HG03280 (cell line): Measurements from ENCODE around the gene ZNF10.
A peak's percentile ranks its signal among the peaks of the same experiment; 100 is the strongest.

Experiments
- ATAC-seq: cut with Tn5 transposase; IDR thresholded peaks from one replicate; pipeline ENCODE4 v1.9.1; 2021; ENCODE audit warnings: mild to moderate bottlenecking, moderate library complexity; ENCODE audit not compliant: unreplicated experiment

ZNF10 gene

GRCh38 chr12:133130038-133130807, at the start of gene ZNF10, which contains the start of gene ZNF891:
TSS of gene ZNF10 (plus strand) at chr12:133130627. CDS start at chr12:133144493, 13,866 bp downstream.
TSS of gene ZNF891 (minus strand) at chr12:133130274. CDS start at chr12:133121918, 8,356 bp downstream.
- ATAC-seq: peak; percentile 96

DNA sequence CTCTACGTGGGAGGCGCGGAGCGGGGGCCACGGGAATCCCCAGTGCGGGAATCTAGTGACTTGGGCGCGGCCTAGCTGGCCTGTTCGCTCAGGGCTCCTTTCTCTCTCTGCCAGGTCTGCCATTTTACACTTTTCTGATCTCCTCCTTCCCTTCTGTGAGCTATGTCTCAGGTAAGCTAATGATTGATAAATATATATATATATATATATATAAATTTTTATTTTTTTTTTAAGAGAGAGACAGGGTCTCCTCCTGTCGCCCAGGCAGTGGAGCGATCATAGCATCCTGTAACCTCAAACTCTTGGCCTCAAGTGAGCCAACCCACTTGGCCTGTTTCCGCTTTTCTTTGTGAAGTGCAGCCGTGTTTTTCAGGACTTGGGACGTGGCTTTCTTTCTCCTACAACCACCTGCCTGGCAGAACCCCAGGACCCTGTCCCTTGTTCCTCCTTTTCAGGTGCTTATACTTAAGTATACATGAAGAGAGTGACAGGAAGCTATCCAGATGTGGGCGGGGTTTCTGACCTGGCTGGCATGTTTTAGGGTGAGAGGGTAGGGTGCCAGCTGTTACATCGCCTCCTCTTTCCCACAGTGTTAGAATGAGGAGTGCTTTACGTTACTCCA, 49.2 kb upstream of the ZNF10 start:
- no peak for ATAC-seq

- no peak for ATAC-seq
Observed at GRCh38 chr12:133083345-133083744, 47.1 kb upstream of the ZNF10 start.

DNA sequence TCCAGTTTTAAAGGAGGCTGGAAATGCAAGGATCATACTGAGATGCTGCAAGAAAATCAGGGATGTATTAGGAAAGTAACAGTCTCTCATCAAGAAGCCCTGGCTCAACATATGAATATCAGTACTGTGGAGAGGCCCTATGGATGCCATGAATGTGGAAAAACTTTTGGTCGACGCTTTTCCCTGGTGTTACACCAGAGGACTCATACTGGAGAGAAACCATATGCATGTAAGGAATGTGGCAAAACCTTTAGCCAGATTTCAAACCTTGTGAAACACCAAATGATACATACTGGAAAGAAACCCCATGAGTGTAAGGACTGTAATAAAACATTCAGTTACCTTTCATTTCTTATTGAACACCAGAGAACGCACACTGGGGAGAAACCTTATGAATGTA, 24.8 kb upstream of the ZNF10 start:
- ATAC-seq: no peak

DNA sequence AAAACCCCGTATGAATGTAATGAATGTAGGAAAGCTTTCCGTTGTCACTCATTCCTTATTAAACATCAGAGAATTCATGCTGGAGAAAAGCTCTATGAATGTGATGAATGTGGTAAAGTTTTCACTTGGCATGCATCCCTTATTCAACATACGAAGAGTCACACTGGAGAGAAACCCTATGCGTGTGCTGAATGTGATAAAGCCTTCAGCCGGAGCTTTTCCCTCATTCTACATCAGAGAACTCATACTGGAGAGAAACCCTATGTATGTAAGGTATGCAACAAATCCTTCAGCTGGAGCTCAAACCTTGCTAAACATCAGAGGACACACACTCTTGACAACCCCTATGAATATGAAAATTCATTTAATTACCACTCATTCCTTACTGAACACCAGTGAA, 24.2 kb upstream of the ZNF10 start:
- ATAC-seq: no peak

DNA sequence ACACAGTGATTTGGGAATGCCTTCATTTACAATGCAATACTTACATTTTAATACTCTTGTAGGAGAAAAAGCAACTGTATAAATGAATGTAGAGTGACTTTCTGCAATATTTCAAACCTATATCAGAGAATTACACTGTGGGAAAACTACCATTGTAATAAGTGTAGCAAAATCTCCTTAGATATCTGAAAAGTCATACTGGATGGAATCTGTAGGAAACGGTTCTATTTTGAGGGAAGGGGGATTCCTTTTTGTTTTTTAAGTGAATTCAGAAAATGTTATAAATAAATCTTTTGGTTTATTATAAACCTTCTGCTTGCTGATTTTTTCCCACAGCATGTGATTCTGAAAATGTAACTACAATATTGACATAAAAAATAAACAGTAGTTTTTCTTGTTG, 23.3 kb upstream of the ZNF10 start:
- no peak for ATAC-seq

DNA sequence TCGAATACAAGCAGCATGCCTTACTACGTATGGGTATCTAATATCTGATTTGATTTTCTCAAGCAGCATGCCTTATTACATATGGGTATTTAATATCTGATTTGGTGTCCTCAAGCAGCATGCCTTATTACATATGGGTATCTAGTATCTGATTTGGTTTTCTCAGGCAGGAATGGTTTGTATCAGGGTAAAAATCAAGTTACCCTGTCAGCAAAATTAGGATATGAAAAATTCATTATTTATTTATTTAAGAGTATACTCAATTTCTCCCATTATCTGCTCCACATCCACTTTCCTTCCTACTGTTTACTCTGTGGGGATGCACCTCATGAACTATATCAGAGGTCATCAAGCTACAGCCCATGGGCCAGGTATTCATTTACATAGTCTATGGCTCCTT, 22.3 kb upstream of the ZNF10 start:
- ATAC-seq: no peak

GRCh38 chr12:133120385-133121191, 9.8 kb upstream of the ZNF10 start:
- ATAC-seq: no peak

DNA sequence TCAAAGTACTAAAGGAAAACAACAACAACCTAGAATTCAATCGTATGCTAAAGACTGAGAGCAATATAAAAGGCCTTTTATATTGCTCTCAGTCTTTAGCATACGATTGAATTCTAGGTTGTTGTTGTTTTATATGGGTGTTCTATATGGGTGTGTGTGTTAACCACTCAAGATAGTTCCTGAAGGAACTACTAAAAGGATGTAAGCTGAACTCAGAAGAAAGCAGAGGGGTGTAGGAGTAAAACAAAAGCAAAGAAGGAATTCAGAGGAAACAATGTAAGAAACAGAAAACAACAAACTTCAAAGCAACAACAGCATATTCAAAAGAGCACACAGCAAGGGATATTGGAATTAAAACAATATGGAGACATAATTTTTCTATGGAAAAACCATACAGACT, 5.8 kb upstream of the ZNF10 start:
- no peak for ATAC-seq

DNA sequence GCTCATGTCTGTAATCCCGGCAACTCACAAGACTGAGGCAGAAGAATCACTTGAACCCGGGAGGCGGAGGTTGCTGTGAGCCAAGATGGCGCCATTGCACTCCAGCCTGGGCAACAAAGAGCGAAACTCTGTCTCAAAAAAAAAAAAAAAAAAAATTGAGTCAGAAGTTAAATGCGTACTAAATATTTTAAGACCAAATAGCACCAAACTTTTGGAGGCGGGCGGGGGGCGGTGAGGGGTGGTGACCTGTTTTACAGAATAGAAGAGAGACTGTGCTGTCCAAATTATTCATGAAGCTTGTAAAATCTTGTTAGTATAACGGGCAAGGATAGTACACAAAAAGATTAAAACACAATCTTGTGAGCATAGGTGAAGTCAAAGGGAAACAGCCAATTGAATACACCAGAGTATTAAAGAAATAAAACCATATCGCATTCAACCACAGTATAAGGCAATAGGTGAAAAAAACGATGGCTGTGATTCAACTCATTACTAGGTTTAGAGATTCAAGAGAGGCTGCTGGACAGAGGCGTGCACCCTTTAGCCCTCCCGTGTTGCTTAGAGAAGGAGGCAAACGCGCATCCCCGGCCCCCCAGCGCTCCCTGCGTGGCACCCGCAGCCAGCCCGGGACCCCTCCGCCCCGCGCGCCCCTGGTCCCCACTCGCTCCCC, 924 bp upstream of the ZNF10 start:
- ATAC-seq: no peak

GRCh38 chr12:133130808-133131128, 341 bp downstream of the ZNF10 start:
- ATAC-seq: no peak

- ATAC-seq: no peak
Observed at GRCh38 chr12:133135747-133136146, 5.3 kb downstream of the ZNF10 start.

DNA sequence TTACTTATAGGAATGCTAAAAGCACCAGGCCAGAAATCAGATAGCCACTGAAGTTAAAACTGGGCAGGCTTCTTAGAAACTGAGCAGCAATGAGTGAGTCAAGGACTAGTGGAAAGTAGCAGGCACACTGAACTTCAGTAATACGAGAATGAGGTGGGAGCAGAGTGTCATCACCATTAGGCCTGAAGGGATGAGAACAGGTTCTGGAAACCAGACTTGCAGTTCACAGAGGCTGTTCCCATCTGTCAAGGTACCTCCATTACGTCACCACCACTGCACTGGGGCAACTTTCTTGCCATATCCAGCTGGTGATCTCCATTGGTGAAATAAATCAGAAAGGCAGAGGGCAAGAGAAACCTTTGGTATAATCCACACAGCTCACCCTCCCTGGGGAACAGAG, 15.6 kb downstream of the ZNF10 start:
- no peak for ATAC-seq

GRCh38 chr12:133156125-133156690, 25.8 kb downstream of the ZNF10 start:
- ATAC-seq: no peak

- ATAC-seq: no peak
Observed at GRCh38 chr12:133165776-133166175, 35.3 kb downstream of the ZNF10 start.

GRCh38 chr12:133172491-133172890, 42.1 kb downstream of the ZNF10 start:
- ATAC-seq: no peak

DNA sequence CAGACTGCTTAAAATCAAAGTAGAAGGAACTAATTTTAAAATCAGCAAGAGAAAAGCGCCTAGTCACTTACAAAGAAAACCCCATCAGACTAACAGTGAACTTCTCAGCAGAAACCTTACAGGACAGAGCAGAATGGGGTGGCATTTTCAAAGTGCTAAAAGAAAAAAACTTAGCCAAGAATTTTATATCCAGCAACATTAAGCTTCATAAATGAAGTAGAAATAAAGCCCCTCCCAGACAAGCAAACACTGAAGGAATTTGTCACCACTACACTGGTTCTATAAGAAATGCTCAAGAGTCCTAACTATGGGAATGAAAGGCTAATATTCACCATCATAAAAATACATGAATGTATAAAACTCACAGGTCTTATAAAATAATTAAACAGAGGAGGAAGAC, 44.5 kb downstream of the ZNF10 start:
- ATAC-seq: no peak

- ATAC-seq: no peak
Observed at GRCh38 chr12:133180669-133181068, 50.2 kb downstream of the ZNF10 start.

GRCh38 chr12:133181238-133181959, 51.0 kb downstream of the ZNF10 start, which contains the start of gene ZNF268:
TSS of gene ZNF268 (plus strand) at chr12:133181495. CDS start at chr12:133181998, 503 bp downstream.
- peak; percentile 96 for ATAC-seq

DNA sequence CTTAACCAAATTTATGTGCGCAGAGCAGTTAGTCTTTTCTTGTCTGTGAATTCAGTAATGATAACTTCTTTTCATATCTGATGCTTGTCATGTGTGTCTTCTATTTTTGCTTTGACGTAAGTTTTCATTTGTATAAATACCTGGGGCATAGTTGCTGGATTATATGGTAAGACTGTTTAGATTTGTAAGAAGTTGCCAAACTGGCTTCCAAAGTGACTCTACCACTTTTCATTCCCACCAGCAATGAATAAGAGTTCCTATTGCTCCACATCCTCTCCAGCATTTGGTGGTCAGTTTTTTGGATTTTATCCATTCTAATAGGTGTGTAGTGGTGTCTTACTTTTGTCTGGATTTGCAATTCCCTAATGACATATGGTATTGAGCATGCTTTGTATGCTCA, 59.7 kb downstream of the ZNF10 start:
- ATAC-seq: no peak
